A673 (cell line): ENCODE data around the gene CPSF4. TPM values are rescaled to one million over a fixed set of nuclear protein-coding genes. Genes with fewer than 3 reads are reported as not detected.
"Not testable (repeated sequence)": the region's sequence is repeated elsewhere in the genome, so short reads cannot be mapped to it uniquely, and the experiment has no call there.

ENCODE experiments used
- BruUV-seq: library from RNA; stranded (reverse); fragments of 400-500 nt; replicated peaks from 2 replicates; lab custom pipeline; 2021; lab: Mats Ljungman, UMichigan
- CTCF ChIA-PET: fragments of 300-600 bp; sonication (Branson Sonifier 250); formaldehyde crosslinking; loops from one replicate; lab custom pipeline; 2022; ENCODE audit warnings: antibody characterized with exemption; lab: Charles Lee
- POLR2A ChIA-PET: fragments of 300-600 bp; sonication (Branson Sonifier 250); formaldehyde crosslinking; loops from one replicate; lab custom pipeline; 2022; ENCODE audit warnings: antibody characterized with exemption; ENCODE audit not compliant: low non-redundant PET; lab: Charles Lee
- DNase-seq: peaks from one replicate; pipeline ENCODE4 v3.0.0-alpha.2; 2015; ENCODE audit warnings: low spot score
- H3K27ac ChIP-seq: fragments of 200-600 bp; sonication (generic); 2 replicates; pipeline ENCODE4 v1.5.1; 2016; ENCODE audit warnings: mixed run types, low read depth, mild to moderate bottlenecking, mixed read lengths, antibody characterized with exemption, low read length; ENCODE audit not compliant: poor library complexity, severe bottlenecking
- H3K27me3 ChIP-seq: fragments of 200-600 bp; sonication (generic); replicated peaks from 2 replicates; pipeline ENCODE4 v1.6.1; 2017; ENCODE audit warnings: mixed run types, low read depth, mild to moderate bottlenecking, mixed read lengths, antibody characterized with exemption, low read length; ENCODE audit not compliant: insufficient read depth, poor library complexity
- H3K36me3 ChIP-seq: fragments of 200-600 bp; sonication (generic); 2 replicates; pipeline ENCODE4 v1.6.1; 2016; ENCODE audit warnings: mixed run types, mild to moderate bottlenecking, mixed read lengths, antibody characterized with exemption, low read length; ENCODE audit not compliant: insufficient read depth, poor library complexity, severe bottlenecking
- H3K4me1 ChIP-seq: fragments of 200-600 bp; sonication (generic); 2 replicates; pipeline ENCODE4 v1.6.1; 2017; ENCODE audit warnings: mixed run types, mild to moderate bottlenecking, mixed read lengths, antibody characterized with exemption, low read length; ENCODE audit not compliant: insufficient read depth, poor library complexity, severe bottlenecking
- H3K4me3 ChIP-seq: fragments of 200-600 bp; sonication (generic); 2 replicates; pipeline ENCODE4 v1.5.1; 2016; ENCODE audit warnings: low read depth, mixed run types, mild to moderate bottlenecking, mixed read lengths, low read length; ENCODE audit not compliant: poor library complexity, severe bottlenecking
- H3K9me3 ChIP-seq: fragments of 200-600 bp; sonication (generic); 2 replicates; pipeline ENCODE4 v1.6.1; 2016; ENCODE audit warnings: mixed run types, low read depth, mild to moderate bottlenecking, mixed read lengths, antibody characterized with exemption, low read length; ENCODE audit not compliant: poor library complexity, severe bottlenecking
- EZH2 ChIP-seq: fragments of 200-600 bp; sonication (generic); IDR thresholded peaks from 2 replicates; pipeline ENCODE4 v1.6.1; 2017; ENCODE audit warnings: borderline replicate concordance, low read depth, mild to moderate bottlenecking, mixed read lengths, antibody characterized with exemption, low read length; ENCODE audit not compliant: poor library complexity, severe bottlenecking
- intact Hi-C: fragments of 100-400 bp; cut with micrococcal nuclease; formaldehyde crosslinking; loops from one replicate; pipeline ENCODE4 v1.10.0; 2022; ENCODE audit not compliant: unreplicated experiment
- total RNA-seq: library from RNA; stranded (reverse); gene quantifications from 2 replicates; pipeline ENCODE4 v1.2.3, GENCODE V29; 2021
- TF ChIP-seq, protein P1 (sequence below): fragments of 300-800, 200-600 bp; sonication (generic); conservative IDR thresholded peaks from 2 replicates; pipeline ENCODE4 v1.5.1; 2017; ENCODE audit warnings: low read depth, mild to moderate bottlenecking, antibody characterized with exemption, low read length, moderate library complexity, mixed read lengths

CPSF4 gene
- total RNA-seq, 1 experiment from 2014 or later, result 75.3 TPM

- POLR2A ChIA-PET, result interaction anchor here (0.6 kb wide), 1 partner anchor 177 kb away, joined by 3 read pairs; no protein-coding TSS in a partner anchor
- BruUV-seq, result no TSS peak
- CTCF ChIA-PET, result no interaction called here
These were observed 9.7 kb upstream of the CPSF4 start for GRCh38 chr7:99428972-99429566.

GRCh38 chr7:99429756-99430155 is 9.0 kb upstream of the CPSF4 start:
- H3K36me3 ChIP-seq, result peaks cover 35% of the 10 kb centered on the region
- BruUV-seq, result no TSS peak
- intact Hi-C loops, result no loop called here
- DNase-seq, result no peak
- H3K4me1 ChIP-seq, result no peaks in the 10 kb centered on the region
- H3K27ac ChIP-seq, result no peak overlapping the region
- no peaks in the 10 kb centered on the region for H3K27me3 ChIP-seq
- no peaks in the 10 kb centered on the region for H3K9me3 ChIP-seq
- TF ChIP-seq, protein P1, sequence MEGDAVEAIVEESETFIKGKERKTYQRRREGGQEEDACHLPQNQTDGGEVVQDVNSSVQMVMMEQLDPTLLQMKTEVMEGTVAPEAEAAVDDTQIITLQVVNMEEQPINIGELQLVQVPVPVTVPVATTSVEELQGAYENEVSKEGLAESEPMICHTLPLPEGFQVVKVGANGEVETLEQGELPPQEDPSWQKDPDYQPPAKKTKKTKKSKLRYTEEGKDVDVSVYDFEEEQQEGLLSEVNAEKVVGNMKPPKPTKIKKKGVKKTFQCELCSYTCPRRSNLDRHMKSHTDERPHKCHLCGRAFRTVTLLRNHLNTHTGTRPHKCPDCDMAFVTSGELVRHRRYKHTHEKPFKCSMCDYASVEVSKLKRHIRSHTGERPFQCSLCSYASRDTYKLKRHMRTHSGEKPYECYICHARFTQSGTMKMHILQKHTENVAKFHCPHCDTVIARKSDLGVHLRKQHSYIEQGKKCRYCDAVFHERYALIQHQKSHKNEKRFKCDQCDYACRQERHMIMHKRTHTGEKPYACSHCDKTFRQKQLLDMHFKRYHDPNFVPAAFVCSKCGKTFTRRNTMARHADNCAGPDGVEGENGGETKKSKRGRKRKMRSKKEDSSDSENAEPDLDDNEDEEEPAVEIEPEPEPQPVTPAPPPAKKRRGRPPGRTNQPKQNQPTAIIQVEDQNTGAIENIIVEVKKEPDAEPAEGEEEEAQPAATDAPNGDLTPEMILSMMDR, result no peak
- no peak for TF ChIP-seq EZH2
- POLR2A ChIA-PET, result interaction anchor here (0.6 kb wide), 2 partner anchors 177 to 1505 kb away, joined by 3 read pairs; no protein-coding TSS in a partner anchor
- CTCF ChIA-PET, result no interaction called here
- no peak overlapping the region for H3K4me3 ChIP-seq

More at GRCh38 chr7:99428972-99429566, 9.7 kb upstream of the CPSF4 start:
- Histone ChIP-seq H3K9me3 (no peaks in the 10 kb centered on the region), H3K36me3 (peaks cover 35% of the 10 kb centered on the region), H3K27me3 (no peaks in the 10 kb centered on the region), H3K4me3 (no peak overlapping the region), H3K4me1 (no peaks in the 10 kb centered on the region), H3K27ac (no peak overlapping the region)
- intact Hi-C loops, result no loop called here
- TF ChIP-seq, protein P1, result no peak
- no peak for TF ChIP-seq EZH2
- DNase-seq, result no peak

DNA sequence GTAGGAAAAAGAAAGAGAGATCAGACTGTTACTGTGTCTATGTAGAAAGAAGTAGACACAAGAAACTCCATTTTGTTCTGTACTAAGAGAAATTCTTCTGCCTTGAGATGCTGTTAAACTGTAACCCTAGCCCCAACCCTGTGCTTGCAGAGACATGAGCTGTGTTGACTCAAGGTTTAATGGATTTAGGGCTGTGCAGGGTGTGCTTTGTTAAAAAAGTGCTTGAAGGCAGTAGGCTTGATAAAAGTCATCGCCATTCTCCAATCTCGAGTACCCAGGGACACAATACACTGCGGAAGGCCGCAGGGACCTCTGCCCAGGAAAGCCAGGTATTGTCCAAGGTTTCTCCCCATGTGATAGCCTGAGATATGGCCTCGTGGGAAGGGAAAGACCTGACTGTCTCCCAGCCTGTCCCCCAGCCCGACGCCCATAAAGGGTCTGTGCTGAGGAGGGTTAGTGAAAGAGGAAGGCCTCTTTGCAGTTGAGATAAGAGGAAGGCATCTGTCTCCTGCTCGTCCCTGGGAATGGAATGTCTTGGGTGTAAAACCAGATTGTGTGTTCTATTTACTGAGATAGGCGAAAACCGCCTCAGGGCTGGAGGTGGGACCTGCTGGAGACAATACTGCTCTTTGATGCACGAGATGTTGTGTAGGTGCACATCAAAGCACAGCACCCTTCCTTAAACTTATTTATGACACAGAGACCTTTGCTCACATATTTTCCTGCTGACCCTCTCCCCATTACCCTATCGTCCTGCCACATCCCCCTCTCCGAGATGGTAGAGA is 6.8 kb upstream of the CPSF4 start:
- H3K4me1 ChIP-seq, CTCF ChIA-PET, H3K9me3 ChIP-seq, POLR2A ChIA-PET, DNase-seq, H3K27ac ChIP-seq, H3K27me3 ChIP-seq, H3K4me3 ChIP-seq, BruUV-seq, intact Hi-C loops: not testable (repeated sequence)
- H3K36me3 ChIP-seq, result peaks cover 37% of the 10 kb centered on the region
